Occipital lobe (tissue), 2 donors: ENCODE results near the gene EMX1. TPM values are rescaled to one million over a fixed set of nuclear protein-coding genes. Genes with fewer than 3 reads are reported as not detected.
"Not testable (repeated sequence)": the region's sequence is repeated elsewhere in the genome, so short reads cannot be mapped to it uniquely, and the experiment has no call there.

ENCODE experiments used
- DNase-seq: peaks from one replicate; lab custom pipeline; 2025; lab: John Stamatoyannopoulos, UW
- total RNA-seq: library from RNA; depleted of rRNA; stranded (reverse); fragments of >200 nt; gene quantifications from one replicate; pipeline ENCODE4 v1.2.3, GENCODE V29; 2014

EMX1 gene
- total RNA-seq, 1 donor from 2014 or later: 21.1 TPM

DNA sequence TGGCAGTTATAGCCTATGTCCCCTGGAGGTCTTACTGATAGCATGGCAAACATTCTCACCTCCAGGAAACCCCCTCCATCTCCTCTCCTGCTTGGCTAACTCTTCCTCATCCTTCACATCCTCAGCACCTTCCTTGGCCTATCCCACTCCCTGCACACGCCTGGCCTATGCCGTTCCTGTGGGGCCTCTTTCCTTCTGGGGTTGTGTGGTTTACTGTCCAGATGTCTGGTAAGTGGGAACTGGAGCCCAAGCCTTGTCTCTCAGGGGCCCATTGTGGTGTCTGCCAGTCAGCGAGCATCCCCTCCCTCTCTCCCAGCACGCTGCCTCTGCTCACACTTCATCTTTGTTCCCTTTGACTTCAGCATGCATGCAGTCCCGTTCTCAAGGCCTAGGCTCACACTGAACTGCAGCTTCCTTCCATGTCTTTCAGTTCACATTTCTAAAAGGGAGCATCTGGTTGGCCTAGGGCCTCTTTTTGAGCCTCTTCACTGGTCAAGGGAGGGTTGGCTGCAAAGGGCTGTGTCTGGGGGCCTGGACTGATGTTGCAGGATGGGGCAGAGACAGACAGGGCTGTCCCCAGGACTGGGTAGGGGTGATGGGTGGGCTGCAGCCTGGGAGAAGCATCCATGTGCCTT is 17.0 kb upstream of the EMX1 start:
- no peak for DNase-seq

DNA sequence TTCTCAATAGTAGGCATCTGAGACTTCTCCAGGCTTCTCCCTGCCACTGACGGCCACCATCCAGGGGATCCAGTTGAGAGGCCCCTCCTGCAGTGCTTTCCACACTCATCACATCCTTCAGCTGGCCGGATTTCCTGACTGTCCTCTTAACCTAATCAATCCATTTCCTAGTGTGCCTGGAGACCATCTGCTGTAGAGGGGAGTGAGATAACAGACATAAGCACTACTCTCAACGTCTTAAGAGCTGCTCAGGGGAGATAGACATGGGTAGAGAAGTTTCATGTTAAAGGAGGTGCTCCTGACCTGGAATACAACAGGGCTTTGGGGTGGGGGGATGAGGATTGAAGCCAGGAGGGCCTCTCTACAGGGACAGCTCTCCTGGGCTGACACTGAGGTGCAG is 15.9 kb upstream of the EMX1 start:
- no peak for DNase-seq

DNA sequence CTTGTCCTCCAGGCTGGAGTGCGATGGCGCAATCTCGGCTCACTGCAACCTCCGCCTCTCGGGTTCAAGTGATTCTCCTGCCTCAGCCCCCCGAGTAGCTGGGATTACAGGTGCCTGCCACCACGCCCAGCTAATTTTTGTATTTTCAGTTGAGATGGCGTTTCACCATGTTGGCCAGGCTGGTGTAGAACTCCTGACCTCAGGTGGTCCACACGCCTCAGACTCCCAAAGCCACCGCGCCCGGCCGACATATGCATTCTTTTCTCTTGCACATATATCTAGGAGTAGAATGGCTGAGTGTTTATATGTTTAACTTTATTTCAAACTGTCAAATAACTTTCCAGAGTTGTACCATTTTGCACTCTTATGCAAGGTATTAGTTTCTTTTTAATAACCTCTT is 9.9 kb upstream of the EMX1 start:
- DNase-seq: not testable (repeated sequence)

DNA sequence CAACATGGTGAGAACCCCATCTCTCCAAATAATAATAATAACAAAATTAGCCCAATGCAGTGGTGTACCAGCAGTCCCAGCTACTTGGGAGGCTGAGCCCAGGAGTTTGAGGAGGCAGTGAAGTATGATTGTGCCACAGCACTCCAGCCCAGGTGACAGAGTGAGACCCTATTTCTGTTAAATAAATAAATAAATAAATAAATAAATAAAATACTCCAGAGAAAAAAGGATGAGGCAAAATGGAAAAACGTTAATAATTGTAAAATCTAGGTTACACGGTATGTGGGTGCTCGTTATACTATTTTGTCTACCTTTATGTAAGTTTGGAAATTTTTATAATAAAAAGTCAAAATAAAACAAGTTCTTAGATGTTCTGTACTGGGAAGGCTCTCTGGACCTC is 8.6 kb upstream of the EMX1 start:
- no peak for DNase-seq

DNA sequence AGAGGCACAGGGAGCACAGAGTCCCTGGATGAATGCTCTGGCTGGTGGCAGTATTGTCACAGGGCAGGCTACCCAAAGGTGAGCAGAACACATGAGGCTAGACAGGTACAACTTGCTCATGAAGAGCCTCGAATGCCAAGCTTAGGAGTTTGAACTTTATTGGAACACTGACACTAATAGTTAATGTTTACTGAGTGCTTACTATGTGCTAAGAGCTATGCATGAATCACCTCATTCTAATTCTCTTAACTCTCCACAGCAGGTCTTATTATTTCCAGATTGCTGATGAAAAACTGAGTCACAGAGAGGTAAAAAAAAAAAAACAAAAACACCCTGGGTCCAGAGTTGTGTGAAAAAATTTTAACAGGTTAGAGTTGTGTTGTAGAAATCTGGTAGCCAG is 6.1 kb upstream of the EMX1 start:
- DNase-seq: no peak

DNA sequence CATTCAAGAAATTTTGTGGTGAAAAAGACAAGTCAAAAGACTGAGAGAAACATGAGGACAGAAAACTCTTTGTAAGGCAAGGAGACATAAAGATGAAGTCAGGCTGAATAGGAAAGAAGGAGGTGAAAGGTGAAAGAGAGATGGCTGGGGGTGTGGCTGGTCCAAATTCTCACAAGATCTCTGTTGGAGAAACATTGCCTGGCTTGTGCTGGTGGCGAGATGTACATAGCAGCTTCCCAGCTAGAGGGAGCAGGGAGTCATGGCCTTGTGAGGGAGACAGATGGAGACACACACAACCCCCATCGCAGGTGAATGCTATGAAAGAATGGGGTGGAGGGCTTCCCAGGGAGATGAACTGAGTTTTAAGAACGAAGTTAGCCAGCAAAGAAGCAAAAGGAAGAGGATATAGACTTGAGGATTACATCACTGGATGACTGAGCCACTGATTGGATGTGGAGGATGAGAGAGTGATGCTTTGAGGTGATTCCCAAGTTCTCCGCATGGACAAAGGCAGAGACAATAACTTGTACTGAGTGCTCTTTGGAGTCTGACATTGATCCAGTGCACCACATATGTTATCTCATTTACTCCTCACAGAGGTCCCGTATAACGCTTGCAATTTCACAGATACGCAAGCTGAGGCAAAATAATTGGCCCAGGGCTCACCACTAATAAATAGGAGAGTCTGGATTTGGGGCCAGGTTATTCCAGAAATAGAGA is 3.7 kb upstream of the EMX1 start:
- no peak for DNase-seq

DNA sequence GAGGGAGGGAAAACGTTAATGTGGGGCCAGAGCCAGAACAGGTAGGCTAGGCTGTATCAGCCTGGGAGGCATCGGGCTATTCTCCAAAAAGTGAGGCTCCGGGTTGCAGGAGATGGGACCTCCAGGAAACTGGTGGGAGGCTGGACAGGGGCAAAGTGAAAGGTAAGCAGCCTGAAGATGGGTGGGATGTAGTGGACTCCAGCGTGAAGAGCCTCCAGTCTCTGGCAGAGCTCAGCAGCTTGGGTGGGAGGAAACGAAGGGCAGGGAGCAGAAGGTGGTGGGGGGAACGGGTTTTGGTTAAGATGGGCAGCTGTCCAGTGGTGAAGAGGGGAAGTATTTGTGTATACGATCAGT is 3.1 kb upstream of the EMX1 start:
- DNase-seq: no peak

DNA sequence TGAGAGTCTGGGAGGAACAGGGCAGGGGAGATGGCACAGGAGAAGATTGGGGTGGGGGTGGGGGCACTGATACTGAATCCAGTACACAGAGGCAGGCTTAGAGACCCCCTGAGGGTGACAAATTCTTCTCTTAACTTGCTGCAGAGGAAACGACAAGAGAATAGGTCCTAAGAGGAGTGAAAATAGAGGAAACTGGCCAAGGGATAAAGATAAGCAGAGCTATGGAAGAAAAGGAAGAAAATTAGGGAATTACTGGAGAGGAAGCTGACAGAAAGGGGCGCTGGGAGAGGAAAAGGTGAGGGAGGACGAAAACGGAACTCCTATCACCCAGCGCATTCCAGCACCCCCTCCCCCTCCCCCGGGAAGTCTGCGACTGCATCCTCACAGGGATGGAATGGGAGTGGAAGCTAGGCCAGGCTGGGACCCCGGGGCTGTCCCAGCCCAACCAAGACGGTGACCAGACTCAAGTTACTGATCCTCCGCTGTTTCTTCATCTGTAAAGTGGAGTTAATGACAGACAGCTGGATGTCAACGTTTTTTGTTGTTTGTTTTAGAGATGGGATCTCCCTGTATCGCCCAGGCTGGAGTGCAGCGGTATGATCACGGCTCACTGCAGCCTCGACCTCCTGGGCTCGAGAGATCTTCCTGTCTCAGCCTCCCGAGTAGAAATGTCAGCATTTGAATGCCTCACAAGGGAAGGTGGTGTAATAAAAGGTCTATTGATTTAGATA is 2.6 kb upstream of the EMX1 start:
- DNase-seq: no peak

DNA sequence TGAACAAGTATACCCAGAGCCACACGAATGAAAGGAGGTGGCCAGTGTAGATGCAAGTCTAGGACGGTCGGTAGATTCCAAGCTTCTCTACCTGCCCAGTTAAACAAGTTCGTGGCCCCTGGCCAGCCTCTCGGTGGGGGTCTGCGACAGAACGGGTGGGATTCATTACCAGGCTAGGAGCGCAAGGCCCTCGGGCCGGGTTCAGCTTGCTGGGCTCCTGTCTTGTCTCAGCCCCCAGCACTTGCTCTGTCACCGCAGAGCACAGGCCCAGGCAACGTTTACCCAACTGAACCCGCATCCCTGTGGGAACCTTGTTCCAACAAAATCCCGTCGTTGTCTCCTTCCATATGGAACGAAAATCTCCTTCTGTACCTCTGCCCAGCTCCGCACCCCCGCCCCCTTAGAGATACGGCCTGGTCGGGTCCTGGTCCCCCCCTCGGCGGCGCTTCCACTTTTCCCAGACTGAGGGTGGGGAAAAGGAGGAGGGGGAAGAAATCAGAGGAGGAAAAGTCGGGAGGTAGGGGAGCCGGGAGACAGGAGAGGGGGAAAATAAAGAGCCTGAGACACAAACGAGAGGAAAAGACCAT is 1.9 kb upstream of the EMX1 start:
- DNase-seq: no peak

DNA sequence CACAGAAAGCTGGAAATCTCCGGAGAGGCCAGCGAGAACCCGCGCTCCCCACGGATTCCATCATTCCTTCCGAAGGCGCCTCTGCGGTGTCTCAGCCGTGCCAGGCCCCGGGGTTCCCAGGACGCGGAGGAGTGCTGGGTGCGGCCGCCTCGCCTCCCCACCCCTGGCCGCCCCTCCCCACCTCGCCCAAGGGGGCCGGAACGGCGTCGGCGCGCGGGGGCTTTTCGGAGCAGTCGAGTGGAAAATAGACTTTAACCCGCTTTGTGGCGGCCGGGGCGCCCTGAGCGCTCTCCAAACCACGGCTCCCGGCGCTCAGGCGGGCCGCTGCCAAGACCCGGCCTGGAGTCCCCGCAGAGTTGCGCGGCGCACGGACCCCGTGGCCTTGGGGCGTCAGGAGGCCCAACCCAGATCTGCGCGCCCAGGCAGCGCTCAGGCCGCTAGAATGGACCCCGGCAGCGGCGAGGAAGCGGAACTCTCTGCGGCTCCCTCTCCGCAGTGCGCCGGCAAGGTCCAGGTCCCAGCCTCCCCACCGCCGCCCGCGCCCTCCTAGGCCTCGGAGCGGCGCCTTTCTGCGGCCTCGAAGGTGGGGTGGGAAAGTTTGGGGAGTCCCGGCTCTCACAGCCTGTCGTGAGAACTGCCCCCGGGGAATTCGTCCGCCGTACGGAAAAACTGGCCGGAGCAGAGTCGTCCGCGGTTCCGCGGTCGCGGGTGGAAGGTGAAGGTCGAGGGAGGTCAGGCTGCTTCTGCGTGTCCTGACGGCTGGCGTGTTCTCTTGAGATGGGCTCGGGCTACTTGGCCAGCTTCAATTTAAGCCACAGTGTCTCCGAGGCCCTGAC is 1.2 kb upstream of the EMX1 start:
- DNase-seq: no peak

DNA sequence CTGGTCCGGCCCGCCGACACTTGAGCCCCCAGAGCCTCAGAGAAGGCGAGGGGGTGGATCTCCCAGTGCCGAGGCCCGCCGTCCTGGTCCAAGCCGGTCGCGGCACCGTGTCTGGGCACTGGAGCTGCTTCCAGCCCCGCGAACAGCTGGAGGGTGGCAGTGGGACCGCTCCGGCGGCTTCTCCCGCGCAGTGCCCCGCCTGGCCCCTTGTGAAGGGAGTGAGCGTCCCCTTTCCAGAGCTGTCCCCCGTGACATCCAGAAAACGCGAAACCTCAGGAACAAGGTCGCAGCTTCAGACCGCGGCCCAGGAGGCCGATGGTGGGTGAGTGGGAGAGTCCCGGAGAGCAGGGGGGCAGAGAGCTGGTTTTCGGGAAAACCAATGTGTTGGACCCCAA is 579 bp upstream of the EMX1 start:
- DNase-seq: no peak

DNA sequence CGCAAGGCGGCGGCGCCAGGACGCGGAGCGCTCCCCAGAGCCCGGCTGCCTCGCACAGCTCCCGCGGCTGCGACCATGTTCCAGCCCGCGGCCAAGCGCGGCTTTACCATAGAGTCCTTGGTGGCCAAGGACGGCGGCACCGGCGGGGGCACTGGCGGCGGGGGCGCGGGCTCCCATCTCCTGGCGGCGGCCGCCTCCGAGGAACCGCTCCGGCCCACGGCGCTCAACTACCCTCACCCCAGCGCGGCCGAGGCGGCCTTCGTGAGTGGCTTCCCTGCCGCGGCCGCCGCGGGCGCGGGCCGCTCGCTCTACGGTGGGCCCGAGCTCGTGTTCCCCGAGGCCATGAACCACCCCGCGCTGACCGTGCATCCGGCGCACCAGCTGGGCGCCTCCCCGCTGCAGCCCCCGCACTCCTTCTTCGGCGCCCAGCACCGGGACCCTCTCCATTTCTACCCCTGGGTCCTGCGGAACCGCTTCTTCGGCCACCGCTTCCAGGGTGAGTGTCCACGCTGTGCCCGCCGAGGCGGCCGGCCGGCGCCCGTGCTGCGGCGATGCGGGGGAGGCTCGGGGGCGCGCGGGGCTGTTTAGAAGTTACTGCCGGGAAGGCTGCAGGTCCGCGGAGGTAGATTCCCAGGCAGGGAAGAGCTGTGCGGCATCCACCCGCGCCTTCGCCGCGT is 696 bp downstream of the EMX1 start:
- DNase-seq: no peak

DNA sequence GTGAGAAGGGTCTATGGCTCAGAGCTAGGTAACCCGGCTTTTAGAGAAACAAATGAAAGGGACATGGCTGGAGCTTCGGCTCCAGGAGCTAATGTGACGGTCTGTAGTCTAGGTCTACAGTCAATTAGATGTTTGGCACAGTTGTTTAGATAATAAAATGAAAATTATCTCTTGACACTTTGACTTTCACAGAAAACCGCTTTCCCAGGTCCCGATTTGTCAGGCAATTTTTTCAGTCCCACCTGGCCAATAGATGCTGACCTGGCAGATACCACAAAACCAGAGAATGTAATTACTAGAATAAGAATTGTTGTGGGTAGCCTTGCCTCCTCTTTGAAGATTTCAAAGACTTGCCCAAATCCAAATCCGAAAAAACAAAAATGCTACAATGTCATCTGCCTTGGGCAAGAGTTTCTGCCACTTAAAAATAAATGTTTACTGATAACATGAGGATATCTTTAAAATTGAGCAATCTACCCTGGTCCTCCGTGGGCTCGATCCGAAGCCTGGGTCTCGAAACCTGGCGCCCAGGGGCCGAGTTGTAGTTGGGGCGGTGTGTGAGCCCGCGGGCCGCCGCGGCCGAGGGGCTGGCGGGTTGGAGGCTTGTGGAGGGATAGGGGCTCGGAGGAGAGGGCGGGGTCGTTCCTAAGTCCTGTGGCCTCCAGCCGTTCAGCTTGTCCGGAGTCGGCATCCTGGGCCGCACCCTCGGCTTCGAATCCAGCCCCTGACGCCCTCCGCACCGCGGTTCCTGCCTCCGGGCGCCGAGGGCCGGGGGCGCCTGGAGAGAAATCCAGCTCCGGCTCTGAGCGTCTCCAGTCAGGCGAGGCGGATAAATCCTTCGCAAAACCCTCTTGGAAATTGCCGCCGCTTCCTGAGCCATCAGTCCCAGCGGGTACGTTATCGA is 2.3 kb downstream of the EMX1 start:
- no peak for DNase-seq

DNA sequence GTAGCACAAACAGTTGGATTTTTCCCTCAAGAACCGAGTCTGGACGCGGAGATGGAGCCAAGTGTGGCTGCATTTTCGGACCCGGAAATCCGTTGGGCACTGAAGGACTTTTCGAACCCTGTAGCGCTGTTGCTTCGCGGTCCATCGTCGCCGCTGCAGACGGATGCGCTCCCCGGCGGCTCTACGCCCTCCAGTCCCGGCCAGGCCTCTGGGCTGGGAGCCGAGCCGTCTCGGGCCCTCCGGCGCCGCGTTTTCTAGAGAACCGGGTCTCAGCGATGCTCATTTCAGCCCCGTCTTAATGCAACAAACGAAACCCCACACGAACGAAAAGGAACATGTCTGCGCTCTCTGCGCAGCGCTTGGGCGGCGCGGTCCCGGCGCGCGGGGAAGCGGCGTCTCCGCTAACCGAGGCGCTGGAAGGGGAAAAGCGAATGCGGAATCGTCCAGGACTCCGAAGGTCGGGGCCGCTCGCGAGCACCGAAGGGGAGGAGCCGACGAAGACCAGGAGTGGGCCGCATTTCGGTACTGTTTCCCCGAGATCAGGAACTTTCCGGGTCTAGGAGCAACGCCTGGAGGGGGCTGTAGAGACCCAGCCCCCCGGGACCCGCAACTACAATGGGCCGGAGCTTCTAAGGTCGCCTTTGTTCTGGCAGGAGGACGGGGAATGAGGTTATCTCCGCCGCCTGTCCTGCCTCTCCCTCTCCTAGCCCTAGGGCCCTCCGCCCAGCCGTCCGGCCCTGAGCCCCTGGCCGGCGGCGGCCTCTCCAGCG is 3.2 kb downstream of the EMX1 start:
- DNase-seq: no peak

DNA sequence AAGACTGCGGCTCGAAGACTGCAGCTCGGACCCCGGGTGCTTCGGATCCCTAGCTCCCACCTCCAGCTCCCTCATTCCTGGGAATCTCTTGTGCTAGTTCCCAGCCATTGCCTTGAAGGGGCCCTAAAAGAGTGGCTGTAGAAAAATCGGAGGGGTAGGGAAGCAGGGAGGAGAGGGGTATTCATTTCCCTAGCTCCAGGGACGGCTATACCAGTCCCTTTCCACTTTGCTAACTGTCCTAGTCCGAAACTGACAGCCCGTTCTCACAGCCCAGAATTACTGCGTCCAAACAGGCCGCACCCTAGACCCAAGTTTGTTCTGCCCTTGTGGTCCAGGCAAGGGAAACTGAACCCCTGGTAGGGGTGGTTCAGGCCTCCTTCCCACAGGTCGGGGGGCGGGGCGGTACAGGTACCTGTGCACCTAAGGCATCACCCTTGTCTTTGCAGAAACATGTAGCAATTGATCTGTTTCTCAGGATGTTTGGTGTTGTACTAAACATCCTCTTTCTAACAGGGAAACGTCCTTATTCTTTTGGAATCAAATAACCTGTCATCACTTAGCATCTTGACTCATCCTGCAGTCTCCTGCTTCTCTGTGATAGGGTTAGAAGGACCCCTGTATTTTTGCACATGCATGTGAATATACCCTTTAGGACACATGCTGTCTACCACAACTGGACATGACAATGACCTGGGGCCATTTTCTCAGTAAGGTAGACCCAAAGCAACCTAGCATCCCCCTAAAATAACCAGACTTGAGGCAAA is 4.0 kb downstream of the EMX1 start:
- DNase-seq: no peak

DNA sequence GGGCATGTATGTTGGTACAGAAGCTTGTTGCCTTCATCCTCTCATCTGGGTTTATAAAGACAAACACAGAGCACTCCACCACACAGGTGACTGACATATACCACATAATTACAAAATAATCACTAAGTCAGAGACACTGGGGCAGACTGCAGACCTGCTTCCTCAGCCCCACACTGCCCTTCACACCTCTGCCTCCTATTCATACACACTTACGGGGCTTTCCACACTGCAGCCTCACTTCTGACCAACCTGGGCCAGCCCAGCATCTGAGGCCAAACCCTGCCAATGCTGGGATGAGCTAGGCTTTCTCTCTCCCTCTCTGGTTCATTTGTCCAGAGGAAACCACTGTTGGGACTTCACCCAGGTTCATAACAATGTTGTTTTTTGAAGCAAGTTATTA is 4.5 kb downstream of the EMX1 start:
- no peak for DNase-seq

DNA sequence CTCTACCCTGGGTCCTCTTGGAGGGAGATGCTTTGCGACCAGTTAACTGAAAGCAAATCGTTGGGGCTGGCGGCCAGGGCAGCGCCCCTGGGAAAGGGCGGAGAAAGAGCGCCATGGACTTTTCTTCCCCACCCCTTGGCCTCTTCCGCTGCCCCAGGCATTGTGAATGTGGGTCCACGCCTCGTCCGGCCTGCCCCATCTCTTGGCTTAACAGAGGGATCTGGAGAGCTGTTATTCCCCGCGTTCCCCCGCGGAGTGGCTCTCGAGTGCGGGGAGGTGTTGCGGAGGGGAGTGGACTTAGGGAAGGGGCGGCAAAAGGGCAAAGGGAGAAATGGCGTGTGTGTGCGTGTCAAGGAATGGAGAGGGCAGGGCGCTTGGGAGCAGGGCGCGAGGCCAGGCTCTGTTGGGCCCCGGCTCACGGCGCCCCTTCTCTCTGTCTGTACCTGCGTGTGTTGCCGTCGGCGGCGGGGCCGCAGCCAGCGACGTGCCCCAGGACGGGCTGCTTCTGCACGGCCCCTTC is 6.6 kb downstream of the EMX1 start:
- no peak for DNase-seq
